ENCODE results near the gene ZG16B. TPM values are rescaled to one million over a fixed set of nuclear protein-coding genes. Genes with fewer than 3 reads are reported as not detected.
A peak's percentile ranks its signal among the peaks of the same experiment; 100 is the strongest.

Gene ZG16B
- polyA plus RNA-seq, 3 donors from 2014 or later: 1.2 to 3.9 (median 1.5) TPM

DNA sequence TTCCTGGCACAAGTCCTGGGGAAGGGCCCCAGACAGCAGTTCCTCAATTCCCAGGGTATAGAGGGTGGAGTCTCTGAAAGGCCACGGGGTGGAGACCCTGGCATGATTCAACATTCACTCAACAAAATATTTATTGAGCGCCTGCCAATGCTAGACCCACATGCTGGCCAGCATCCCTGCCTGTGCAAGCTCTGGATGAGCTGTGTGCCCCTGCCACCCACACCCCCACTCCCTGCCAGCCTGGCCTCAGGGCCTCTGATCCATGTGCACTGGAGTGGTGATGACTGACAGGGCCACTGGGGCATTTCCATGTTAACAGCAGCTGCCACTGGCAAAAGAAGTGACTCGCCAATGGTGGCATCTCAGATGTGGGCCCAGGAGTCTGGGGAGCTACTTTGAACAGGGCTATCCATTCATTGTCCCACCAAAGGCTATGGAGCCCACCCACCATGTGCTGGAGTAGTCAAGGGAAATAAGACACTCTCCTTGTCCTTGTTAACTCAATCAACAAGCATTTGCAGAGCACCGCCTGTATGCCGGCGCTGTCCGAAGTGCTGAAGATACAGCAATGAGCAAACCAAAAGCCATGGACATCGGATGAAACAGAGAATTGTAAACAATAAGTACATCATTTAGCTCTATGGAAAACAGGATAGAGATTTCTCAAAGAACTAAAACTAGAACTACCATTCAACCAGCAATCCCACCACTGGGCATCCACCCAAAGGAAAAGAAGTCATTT lies 30.9 kb downstream of the ZG16B start:
- peaks cover 2 to 5% (median 3%) of the 10 kb centered on the region in 3 donors for H3K27me3 Mint-ChIP-seq (ENCODE audit: low read depth in 3 of 3)
- no peak for DNase-seq
- H3K4me3 Mint-ChIP-seq: no peak overlapping the region
- no peaks in the 10 kb centered on the region for H3K36me3 Mint-ChIP-seq
- peaks cover 6 to 8% of the 10 kb centered on the region in 2 donors for H3K4me1 Mint-ChIP-seq
- peaks cover 0 to 3% (median 0%) of the 10 kb centered on the region in 6 donors for H3K9me3 Mint-ChIP-seq
- no peak overlapping the region for H3K27ac Mint-ChIP-seq

DNA sequence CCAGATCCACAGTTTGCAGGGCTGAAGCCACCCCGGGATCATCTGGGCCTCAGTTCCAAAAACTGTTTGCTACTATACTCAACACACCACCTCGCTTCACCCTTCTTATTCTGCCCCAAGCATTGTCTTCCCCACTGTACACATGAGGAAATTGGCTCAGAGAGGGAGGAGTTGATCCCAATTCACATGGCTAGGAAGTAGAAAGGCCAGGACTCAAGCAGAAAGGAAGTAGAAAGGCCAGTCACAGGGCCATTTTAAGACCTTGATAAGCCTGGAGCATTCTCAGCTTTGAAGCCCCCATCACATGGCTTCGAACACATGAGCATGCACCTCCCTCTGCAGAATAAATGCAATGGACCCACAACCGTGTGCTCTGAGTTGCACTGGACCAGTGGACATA lies 35.5 kb downstream of the ZG16B start:
- no peak for DNase-seq

DNA sequence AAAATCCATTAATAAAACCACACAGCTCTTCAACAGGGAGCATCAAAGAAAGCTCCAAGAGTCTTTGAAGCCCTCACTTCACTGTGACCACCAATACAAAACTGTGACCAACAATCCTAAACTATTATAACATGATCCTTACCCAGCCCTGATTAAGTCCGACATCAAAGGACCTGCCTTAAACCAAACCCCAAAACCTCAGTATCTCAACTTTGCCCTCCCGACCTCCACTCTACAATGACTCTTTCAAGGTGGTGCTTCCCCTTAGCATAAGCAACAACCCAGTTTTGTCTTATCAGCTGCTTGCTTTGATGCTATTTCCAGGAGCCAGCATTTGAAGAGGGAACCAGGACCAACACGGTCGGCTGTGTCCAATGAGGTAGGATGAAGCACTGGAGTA lies 36.3 kb downstream of the ZG16B start:
- H3K4me1 Mint-ChIP-seq: peaks cover 16 to 18% of the 10 kb centered on the region in 2 donors
- H3K36me3 Mint-ChIP-seq: no peaks in the 10 kb centered on the region
- no peak for DNase-seq
- H3K27ac Mint-ChIP-seq: peak overlapping the region in 5 of 6 donors; percentile 21 to 61 (median 52)
- H3K27me3 Mint-ChIP-seq (ENCODE audit: low read depth in 3 of 3): peaks cover 7 to 13% (median 9%) of the 10 kb centered on the region in 3 donors
- H3K4me3 Mint-ChIP-seq: peak overlapping the region in 2 of 5 donors; percentile 25 to 66
- H3K9me3 Mint-ChIP-seq: no peaks in the 10 kb centered on the region

More for the DNA sequence above, 35.5 kb downstream of the ZG16B start:
- Mint-ChIP-seq H3K27ac (no peak overlapping the region), H3K9me3 (peaks cover 0 to 3% (median 0%) of the 10 kb centered on the region in 6 donors), H3K36me3 (no peaks in the 10 kb centered on the region), H3K4me1 (peaks cover 16 to 18% of the 10 kb centered on the region in 2 donors), H3K27me3 (ENCODE audit: low read depth in 3 of 3) (peaks cover 10 to 14% (median 11%) of the 10 kb centered on the region in 3 donors), H3K4me3 (no peak overlapping the region)

DNA sequence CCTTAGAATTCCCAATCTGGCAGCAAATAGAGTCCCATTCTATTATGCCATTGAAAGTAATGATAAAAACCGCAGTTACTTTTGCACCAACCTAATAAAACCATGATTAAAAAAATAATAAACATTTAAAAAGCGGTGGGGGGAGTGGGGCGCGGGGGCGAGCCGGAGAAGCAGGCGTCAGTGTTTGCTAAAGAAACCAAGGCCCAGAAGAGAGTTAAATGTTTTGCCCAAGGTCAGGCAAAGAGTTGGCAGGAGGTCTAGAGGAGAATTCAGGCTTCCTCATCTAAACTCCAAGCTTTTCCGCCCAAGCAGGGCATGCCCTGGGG lies 37.5 kb downstream of the ZG16B start:
- H3K9me3 Mint-ChIP-seq: no peaks in the 10 kb centered on the region
- H3K27ac Mint-ChIP-seq: peak overlapping the region; percentile 90 to 97 (median 93)
- peaks cover 16 to 18% of the 10 kb centered on the region in 2 donors for H3K4me1 Mint-ChIP-seq
- peaks cover 7 to 13% (median 9%) of the 10 kb centered on the region in 3 donors for H3K27me3 Mint-ChIP-seq (ENCODE audit: low read depth in 3 of 3)
- H3K36me3 Mint-ChIP-seq: no peaks in the 10 kb centered on the region
- no peak for DNase-seq
- H3K4me3 Mint-ChIP-seq: peak overlapping the region; percentile 84 to 93 (median 90)

DNA sequence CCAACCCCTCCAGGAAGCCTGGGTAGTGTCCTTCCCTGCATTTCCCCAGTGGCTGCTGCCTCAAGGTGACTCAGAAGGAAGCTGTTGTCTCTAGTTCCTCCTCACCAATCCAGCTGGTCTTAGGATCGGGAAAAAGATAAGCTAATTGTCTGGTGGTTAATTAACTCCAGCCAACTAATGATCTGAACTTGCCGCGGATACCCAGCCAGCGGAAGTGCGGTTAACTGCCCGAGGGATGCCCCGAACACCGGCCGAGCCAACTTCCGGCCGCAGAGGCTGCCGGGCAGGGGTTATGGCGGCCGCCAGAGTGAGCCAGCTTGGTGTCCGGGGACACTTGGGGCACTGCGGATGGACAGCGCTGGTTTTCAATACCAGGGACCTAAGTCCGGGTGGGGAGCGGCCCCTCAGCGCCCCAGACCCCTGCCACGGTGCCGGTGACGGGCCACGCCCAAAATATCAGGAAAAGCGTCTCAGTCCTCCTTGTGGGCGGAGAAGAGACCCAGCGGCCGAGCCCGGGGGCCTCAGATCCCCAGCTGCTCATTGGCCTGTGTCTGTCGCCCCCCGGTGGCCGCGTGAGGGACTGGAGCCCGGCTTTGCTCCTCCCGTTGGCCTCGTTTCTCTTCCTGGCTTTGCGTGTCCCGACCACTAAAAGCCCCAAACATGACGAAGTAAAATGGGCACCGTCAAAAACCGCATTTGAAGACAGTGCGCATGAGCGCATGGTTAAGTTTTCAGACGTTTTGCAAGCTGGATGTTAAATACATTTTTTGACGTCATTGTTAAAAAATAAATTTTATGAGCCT lies 38.1 kb downstream of the ZG16B start:
- no peaks in the 10 kb centered on the region for H3K9me3 Mint-ChIP-seq
- H3K27me3 Mint-ChIP-seq (ENCODE audit: low read depth in 3 of 3): peaks cover 7 to 13% (median 9%) of the 10 kb centered on the region in 3 donors
- peak overlapping the region; percentile 84 to 93 (median 90) for H3K4me3 Mint-ChIP-seq
- H3K4me1 Mint-ChIP-seq: peaks cover 16 to 18% of the 10 kb centered on the region in 2 donors
- DNase-seq: peak; percentile 97 to 99 (median 98)
- H3K27ac Mint-ChIP-seq: peak overlapping the region; percentile 90 to 97 (median 93)
- no peaks in the 10 kb centered on the region for H3K36me3 Mint-ChIP-seq

DNA sequence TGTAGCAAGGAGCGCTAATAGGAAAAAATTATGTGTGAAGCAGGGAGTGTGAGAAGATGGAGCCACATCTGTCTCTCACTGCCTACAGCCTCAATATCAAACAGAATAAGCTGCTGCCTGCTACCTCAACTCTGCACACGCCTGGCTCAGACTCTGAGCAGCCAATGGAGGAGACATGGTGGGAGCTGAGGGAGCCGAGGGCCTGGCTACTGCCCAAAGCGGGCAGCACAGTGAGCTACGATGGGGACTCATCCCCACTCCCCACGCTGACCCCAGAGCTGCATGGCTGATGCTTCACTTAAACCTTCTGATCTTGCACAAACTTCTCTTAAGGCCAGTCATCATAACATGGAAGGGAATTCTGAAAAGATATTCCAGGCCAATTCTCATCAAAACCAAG lies 41.8 kb downstream of the ZG16B start:
- Mint-ChIP-seq H3K27me3 (ENCODE audit: low read depth in 3 of 3) (peaks cover 7 to 16% (median 10%) of the 10 kb centered on the region in 3 donors), H3K4me3 (no peak overlapping the region), H3K27ac (no peak overlapping the region)

DNA sequence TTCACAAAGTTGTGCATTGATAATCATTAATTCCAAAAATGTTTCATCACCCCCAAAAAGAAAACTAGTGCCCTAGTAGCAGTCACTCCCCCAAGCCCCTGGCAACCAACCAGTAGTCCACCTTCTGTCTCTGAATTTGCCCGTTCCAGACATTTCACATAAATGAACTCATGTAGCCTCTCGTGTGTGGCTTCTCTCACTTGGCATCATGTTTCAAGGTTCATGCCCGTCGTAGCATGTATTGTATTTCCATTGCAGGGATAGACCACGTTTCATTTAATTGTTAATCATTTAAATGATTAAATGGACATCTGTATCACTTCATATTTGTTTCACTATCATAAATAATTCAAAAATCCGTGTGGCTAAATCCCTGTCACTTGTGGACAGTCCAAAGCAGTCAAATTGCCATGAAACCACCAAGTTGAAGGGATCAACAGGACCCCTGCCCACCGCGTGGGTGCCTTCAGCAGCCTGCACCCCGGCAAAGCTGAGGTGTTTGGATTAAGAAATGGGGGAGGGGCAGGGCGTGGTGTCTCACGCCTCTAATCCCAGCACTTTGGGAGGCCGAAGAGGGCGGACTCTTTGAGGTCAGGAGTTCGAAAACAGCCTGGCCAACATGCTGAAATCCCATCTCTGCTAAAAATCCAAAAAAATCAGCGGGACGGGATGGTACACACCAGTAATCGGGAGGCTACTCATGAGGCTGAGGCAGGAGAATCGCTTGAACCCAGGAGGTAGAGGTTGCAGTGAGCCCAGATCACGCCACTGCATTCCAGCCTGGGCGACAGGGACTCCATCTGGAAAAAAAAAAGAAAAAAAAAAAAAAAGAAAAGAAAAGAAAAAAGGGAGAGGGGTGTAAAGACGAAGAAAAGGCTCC lies 44.2 kb downstream of the ZG16B start:
- no peaks in the 10 kb centered on the region for H3K9me3 Mint-ChIP-seq
- peaks cover 0 to 5% of the 10 kb centered on the region in 2 donors for H3K4me1 Mint-ChIP-seq
- peaks cover 0 to 9% (median 2%) of the 10 kb centered on the region in 3 donors for H3K27me3 Mint-ChIP-seq (ENCODE audit: low read depth in 3 of 3)

More for the DNA sequence above, 41.8 kb downstream of the ZG16B start:
- Mint-ChIP-seq H3K4me1 (peaks cover 16 to 18% of the 10 kb centered on the region in 2 donors), H3K36me3 (no peaks in the 10 kb centered on the region), H3K9me3 (no peaks in the 10 kb centered on the region)
- no peak for DNase-seq

DNA sequence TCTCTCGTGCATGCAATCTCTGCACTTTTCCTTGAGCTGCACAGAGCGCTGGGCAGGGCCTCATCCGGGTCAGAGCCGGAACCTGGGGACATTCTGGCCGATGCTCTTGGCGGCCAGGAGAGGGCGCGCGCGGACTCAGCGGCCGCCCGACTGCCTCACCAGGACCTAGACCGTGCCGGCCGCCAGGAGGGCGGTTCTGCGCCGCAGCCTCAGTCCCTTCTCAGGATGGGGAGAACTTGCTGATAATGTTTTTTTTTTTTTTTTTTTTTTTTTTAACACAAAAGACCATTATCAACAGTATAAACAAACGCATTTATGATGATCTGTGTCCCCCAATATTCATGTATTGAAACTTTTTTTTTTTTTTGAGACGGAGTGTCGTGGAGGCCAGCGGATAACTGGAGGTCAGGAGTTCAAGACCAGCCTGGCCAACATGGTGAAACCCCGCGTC lies 44.8 kb downstream of the ZG16B start:
- peak overlapping the region in 1 of 6 donors; percentile 28 for H3K27ac Mint-ChIP-seq
- H3K36me3 Mint-ChIP-seq: no peaks in the 10 kb centered on the region
- peak overlapping the region in 1 of 5 donors; percentile 38 for H3K4me3 Mint-ChIP-seq
- peaks cover 0 to 5% of the 10 kb centered on the region in 2 donors for H3K4me1 Mint-ChIP-seq
- peaks cover 0 to 12% (median 2%) of the 10 kb centered on the region in 3 donors for H3K27me3 Mint-ChIP-seq (ENCODE audit: low read depth in 3 of 3)
- H3K9me3 Mint-ChIP-seq: no peaks in the 10 kb centered on the region
- DNase-seq: peak; percentile 64 to 72 (median 70)

More for the DNA sequence above, 44.2 kb downstream of the ZG16B start:
- Mint-ChIP-seq H3K4me3 (peak overlapping the region in 1 of 5 donors; percentile 38), H3K27ac (peak overlapping the region in 1 of 6 donors; percentile 28), H3K36me3 (no peaks in the 10 kb centered on the region)
- no peak for DNase-seq

DNA sequence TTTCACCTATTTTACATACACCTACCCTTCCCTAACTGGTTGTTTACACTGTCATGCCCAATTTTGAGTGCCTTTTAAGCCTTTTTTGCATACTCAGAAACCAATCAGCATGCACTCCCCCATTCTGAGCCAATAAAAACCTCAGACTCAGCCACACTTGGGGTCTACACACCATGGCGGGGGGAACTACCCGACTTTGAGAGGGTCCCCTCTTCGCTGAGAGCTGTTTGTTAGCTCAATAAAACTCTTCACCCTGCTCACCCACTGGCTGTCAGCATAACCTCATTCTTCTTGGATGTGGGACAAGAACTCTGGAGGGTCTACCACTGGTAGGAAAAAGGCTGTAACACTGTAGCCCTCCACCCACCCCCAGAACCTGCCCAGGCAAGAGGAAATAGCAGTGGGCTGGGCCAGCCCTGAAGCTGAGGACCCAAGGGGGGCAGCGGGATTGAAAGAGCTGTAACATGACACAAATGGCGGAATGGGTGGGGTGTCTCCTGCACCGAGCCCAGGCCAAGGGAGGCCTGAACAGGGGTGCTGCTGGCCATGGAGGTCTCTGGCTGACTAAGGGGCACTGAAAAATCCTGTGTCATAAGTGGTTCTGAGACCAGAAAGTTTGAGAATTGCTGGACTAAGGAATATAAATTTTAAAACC lies 49.9 kb downstream of the ZG16B start:
- Mint-ChIP-seq H3K27ac (no peak overlapping the region), H3K27me3 (ENCODE audit: low read depth in 3 of 3) (peaks cover 4 to 12% (median 8%) of the 10 kb centered on the region in 3 donors), H3K9me3 (no peaks in the 10 kb centered on the region), H3K36me3 (no peaks in the 10 kb centered on the region), H3K4me1 (peaks cover 9 to 12% of the 10 kb centered on the region in 2 donors), H3K4me3 (peak overlapping the region in 2 of 5 donors; percentile 6 to 21)
- no peak for DNase-seq

Other genes with a start within 250 kb of the ZG16B start
- gene KCTD5, start 147.8 kb upstream of the ZG16B start, polyA plus RNA-seq: 10 to 100 TPM; 22.2 to 38.9 (median 25.9) TPM
- gene PRSS27, start 110.1 kb upstream of the ZG16B start, polyA plus RNA-seq: under 1 TPM in 1 of 3 donors, not detected in 2; 0.18 TPM
- 100 to 1,000 TPM in 1 of 3 donors, 10 to 100 TPM in 2; 11.5 to 113 (median 24.2) TPM for gene SRRM2, start 77.7 kb upstream of the ZG16B start, polyA plus RNA-seq
- gene ELOB, start 53.0 kb upstream of the ZG16B start, polyA plus RNA-seq: 100 to 1,000 TPM; 252 to 523 (median 328) TPM
- gene PRSS33, start 42.7 kb upstream of the ZG16B start, polyA plus RNA-seq: 1 to 10 TPM in 2 of 3 donors, not detected in 1; 1.1 to 4.0 TPM
- not detected for gene PRSS41, start 31.8 kb upstream of the ZG16B start, polyA plus RNA-seq
- 10 to 100 TPM in 1 of 3 donors, 1 to 10 TPM in 2; 3.1 to 11.0 (median 6.8) TPM for gene PRSS21, start 13.1 kb upstream of the ZG16B start, polyA plus RNA-seq
- gene PRSS22, start 27.9 kb downstream of the ZG16B start, polyA plus RNA-seq: under 1 TPM in 2 of 3 donors, not detected in 1; 0.23 to 0.40 TPM
- 10 to 100 TPM; 15.9 to 24.5 (median 18.3) TPM for gene FLYWCH2, start 52.9 kb downstream of the ZG16B start, polyA plus RNA-seq
- 10 to 100 TPM in 1 of 3 donors, 1 to 10 TPM in 2; 2.5 to 16.1 (median 4.8) TPM for gene FLYWCH1, start 81.6 kb downstream of the ZG16B start, polyA plus RNA-seq
- not detected for gene KREMEN2, start 134.0 kb downstream of the ZG16B start, polyA plus RNA-seq
- 1 to 10 TPM; 2.7 to 3.5 (median 2.7) TPM for gene PAQR4, start 139.0 kb downstream of the ZG16B start, polyA plus RNA-seq
- 1 to 10 TPM in 2 of 3 donors, not detected in 1; 3.2 to 4.3 TPM for gene PKMYT1, start 150.1 kb downstream of the ZG16B start, polyA plus RNA-seq
- gene CLDN9, start 182.6 kb downstream of the ZG16B start, polyA plus RNA-seq: not detected
- gene CLDN6, start 187.9 kb downstream of the ZG16B start, polyA plus RNA-seq: not detected
- 1 to 10 TPM; 1.2 to 1.4 (median 1.4) TPM for gene TNFRSF12A, start 190.1 kb downstream of the ZG16B start, polyA plus RNA-seq
- gene HCFC1R1, start 193.6 kb downstream of the ZG16B start, polyA plus RNA-seq: 10 to 100 TPM; 17.2 to 37.3 (median 21.5) TPM
- 10 to 100 TPM; 40.1 to 45.4 (median 42.1) TPM for gene THOC6, start 193.7 kb downstream of the ZG16B start, polyA plus RNA-seq
- not detected for gene BICDL2, start 206.6 kb downstream of the ZG16B start, polyA plus RNA-seq
- 1 to 10 TPM in 1 of 3 donors, under 1 TPM in 2; 0.19 to 2.2 (median 0.73) TPM for gene MMP25, start 216.3 kb downstream of the ZG16B start, polyA plus RNA-seq
- 1,000 to 10,000 TPM in 1 of 3 donors, 100 to 1,000 TPM in 2; 878 to 1,331 (median 944) TPM for gene IL32, start 235.3 kb downstream of the ZG16B start, polyA plus RNA-seq

All from immature natural killer cell (primary cell).